HepG2 (cell line): ENCODE results near the gene RREB1. TPM values are rescaled to one million over a fixed set of nuclear protein-coding genes. Genes with fewer than 3 reads are reported as not detected.
A peak's percentile ranks its signal among the peaks of the same experiment; 100 is the strongest.

ENCODE experiments used
- DNMT3B ChIP-seq: conservative IDR thresholded peaks from 2 replicates; pipeline ENCODE4 v1.6.1; 2016; ENCODE audit warnings: missing biosample characterization, control low read depth
- FOXO1 ChIP-seq: sonication (generic); formaldehyde crosslinking; IDR thresholded peaks from 2 replicates; pipeline ENCODE4 v1.4.0; 2020; ENCODE audit warnings: missing genetic modification reagents
- HDAC2 ChIP-seq: sonication (generic); formaldehyde crosslinking; IDR thresholded peaks from 2 replicates; pipeline ENCODE4 v1.4.0; 2020; ENCODE audit warnings: missing genetic modification reagents
- HIVEP1 ChIP-seq: sonication (generic); formaldehyde crosslinking; IDR thresholded peaks from 2 replicates; pipeline ENCODE4 v1.4.0; 2020; ENCODE audit warnings: mild to moderate bottlenecking, missing genetic modification reagents
- HNRNPH1 ChIP-seq: fragments of 200-400 bp; formaldehyde crosslinking; optimal IDR thresholded peaks from 2 replicates; pipeline ENCODE3; 2017; ENCODE audit warnings: mild to moderate bottlenecking, low read depth, low read length
- HNRNPLL ChIP-seq: fragments of 200-400 bp; formaldehyde crosslinking; IDR thresholded peaks from 2 replicates; pipeline ENCODE4 v1.6.1; 2017; ENCODE audit warnings: mild to moderate bottlenecking, low read depth, low read length; ENCODE audit not compliant: poor library complexity, severe bottlenecking
- MIER3 ChIP-seq: IDR thresholded peaks from 2 replicates; pipeline ENCODE4 v1.6.1; 2016; ENCODE audit warnings: missing compliant biosample characterization, borderline replicate concordance
- MLLT10 ChIP-seq: sonication (generic); formaldehyde crosslinking; IDR thresholded peaks from 2 replicates; pipeline ENCODE4 v1.4.0; 2020; ENCODE audit warnings: missing genetic modification reagents
- RBAK ChIP-seq: sonication (generic); formaldehyde crosslinking; IDR thresholded peaks from 2 replicates; pipeline ENCODE4 v1.5.1; 2020; ENCODE audit warnings: mild to moderate bottlenecking, missing genetic modification reagents
- REPIN1 ChIP-seq: sonication (generic); formaldehyde crosslinking; IDR thresholded peaks from 2 replicates; pipeline ENCODE4 v1.8.0; 2022; ENCODE audit warnings: missing genetic modification reagents, low read depth, mild to moderate bottlenecking, borderline replicate concordance
- RFXAP ChIP-seq: sonication (generic); formaldehyde crosslinking; IDR thresholded peaks from 2 replicates; pipeline ENCODE4 v1.4.0; 2020; ENCODE audit warnings: missing genetic modification reagents, borderline replicate concordance
- SMARCC2 ChIP-seq: fragments of 450-650 bp; IDR thresholded peaks from 2 replicates; pipeline ENCODE4 v1.6.1; 2017; ENCODE audit warnings: antibody characterized with exemption, mild to moderate bottlenecking
- SNAPC2 ChIP-seq: sonication (generic); formaldehyde crosslinking; IDR thresholded peaks from 2 replicates; pipeline ENCODE4 v1.8.1; 2022; ENCODE audit warnings: mild to moderate bottlenecking, missing genetic modification reagents
- STAG1 ChIP-seq: sonication (generic); formaldehyde crosslinking; IDR thresholded peaks from 2 replicates; pipeline ENCODE4 v1.4.0; 2020; ENCODE audit warnings: missing genetic modification reagents
- TP53 ChIP-seq: sonication (generic); formaldehyde crosslinking; conservative IDR thresholded peaks from 2 replicates; pipeline ENCODE4 v1.4.0; 2020; ENCODE audit warnings: missing genetic modification reagents
- XRCC5 ChIP-seq: fragments of 200-400 bp; formaldehyde crosslinking; optimal IDR thresholded peaks from 2 replicates; pipeline ENCODE3; 2017; ENCODE audit warnings: mild to moderate bottlenecking, low read length
- ZFP36 ChIP-seq: fragments of 150-350 bp; IDR thresholded peaks from 2 replicates; pipeline ENCODE4 v1.6.1; 2018; ENCODE audit warnings: borderline replicate concordance, low read length, low read depth; ENCODE audit not compliant: partially characterized antibody
- ZFP37 ChIP-seq: sonication (generic); formaldehyde crosslinking; IDR thresholded peaks from 2 replicates; pipeline ENCODE4 v1.4.0; 2020; ENCODE audit warnings: missing genetic modification reagents, borderline replicate concordance
- ZNF530 ChIP-seq: sonication (generic); formaldehyde crosslinking; IDR thresholded peaks from 2 replicates; pipeline ENCODE4 v1.5.0; 2020; ENCODE audit warnings: low read depth, mild to moderate bottlenecking, missing genetic modification reagents
- ZNF737 ChIP-seq: sonication (generic); formaldehyde crosslinking; IDR thresholded peaks from 2 replicates; pipeline ENCODE4 v1.5.0; 2020; ENCODE audit warnings: missing genetic modification reagents, mild to moderate bottlenecking, borderline replicate concordance
- ZNF83 ChIP-seq: sonication (generic); formaldehyde crosslinking; IDR thresholded peaks from 2 replicates; pipeline ENCODE4 v1.4.0; 2020; ENCODE audit warnings: missing genetic modification reagents, mild to moderate bottlenecking, borderline replicate concordance
- polyA plus RNA-seq, 8 experiments: library from polyadenylated mRNA; depleted of rRNA in 3 of 8; stranded (reverse) in 7 of 8; unstranded in 1 of 8; fragments of >200 nt; fragmentation: Illumina TruSeq in 4 of 8; extraction: Trizol in 4 of 8; gene quantifications; 2 replicates each; pipeline versions ENCODE4 v1.2.1 to v1.2.3, GENCODE V29; 2011 to 2016; ENCODE audit warnings: low read depth in 4 of 8, missing spikeins in 1 of 8, mixed read lengths in 1 of 8; ENCODE audit not compliant: insufficient read depth in 1 of 8
- total RNA-seq, 5 experiments: library from RNA; depleted of rRNA; stranded (reverse); fragments of >200 nt; fragmentation: Illumina TruSeq; extraction: Trizol; gene quantifications; 2 replicates each; pipeline ENCODE4 v1.2.3, GENCODE V29; 2016; ENCODE audit warnings: low read depth in 1 of 5
- TF ChIP-seq, protein P1 (sequence below): sonication (generic); formaldehyde crosslinking; IDR thresholded peaks from 2 replicates; pipeline ENCODE4 v1.8.1; 2023; ENCODE audit warnings: missing genetic modification reagents, mild to moderate bottlenecking, borderline replicate concordance
- TF ChIP-seq, protein P2 (sequence below): IDR thresholded peaks from 2 replicates; pipeline ENCODE4 v1.6.1; 2018; ENCODE audit warnings: missing genetic modification reagents, mild to moderate bottlenecking, missing compliant biosample characterization
- TF ChIP-seq, protein P3 (sequence below): sonication (generic); formaldehyde crosslinking; IDR thresholded peaks from 2 replicates; pipeline ENCODE4 v1.5.0; 2020; ENCODE audit warnings: missing genetic modification reagents
- TF ChIP-seq, protein P4 (sequence below): sonication (generic); formaldehyde crosslinking; IDR thresholded peaks from 2 replicates; pipeline ENCODE4 v1.4.0; 2020; ENCODE audit warnings: missing genetic modification reagents, mild to moderate bottlenecking, borderline replicate concordance

RREB1 gene
- total and polyA plus RNA-seq, 2 of the 13 experiments (the other 11 are each of a cell fraction or from before 2014, with no cell fraction given): 6.1 to 23.2 TPM

DNA sequence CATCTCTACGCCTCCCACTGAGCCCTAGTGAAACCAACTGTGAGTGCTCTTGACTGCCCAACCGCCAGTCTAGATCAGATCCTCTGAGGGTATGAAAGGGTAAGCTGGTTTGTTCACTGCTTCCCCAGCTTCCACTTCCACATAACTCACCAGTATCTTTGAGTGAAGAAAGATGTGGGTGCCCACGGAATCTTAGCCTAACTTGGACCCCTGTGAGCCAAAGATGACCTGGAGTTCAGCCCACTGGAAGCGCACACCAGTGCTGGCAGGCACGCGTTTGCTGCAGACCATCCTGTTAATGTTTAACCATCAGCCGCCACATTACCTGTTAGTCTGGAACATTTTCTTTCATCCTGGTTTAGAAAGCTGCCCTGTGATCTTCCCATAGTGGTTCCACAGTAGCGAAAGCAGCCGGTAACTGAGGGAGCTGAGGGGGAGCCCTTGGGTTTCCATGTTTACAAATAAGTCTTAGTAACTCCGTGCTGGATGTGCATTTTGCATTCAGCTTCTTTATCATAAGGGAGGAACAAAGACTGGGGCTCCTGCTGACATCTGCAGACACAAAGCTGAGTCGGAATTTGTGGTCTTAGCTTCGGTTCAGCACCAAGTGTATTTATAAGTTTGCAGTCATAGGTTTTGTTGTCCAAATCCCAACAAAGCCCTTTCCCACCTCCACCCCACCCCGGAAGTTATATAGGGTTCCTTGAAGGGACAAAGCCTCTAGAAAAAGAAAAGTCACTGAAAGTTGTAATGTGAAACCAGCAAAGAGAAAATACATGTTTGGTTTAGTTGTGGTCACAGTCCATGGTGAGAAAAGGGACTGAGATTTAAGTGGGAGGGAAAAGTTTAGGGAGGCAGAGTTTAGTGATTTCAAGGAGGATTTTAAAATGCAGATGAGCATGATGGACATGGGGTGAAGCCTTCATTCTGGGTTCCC, 134.2 kb downstream of the RREB1 start (continued):
- TF ChIP-seq RFXAP (CRISPR knock-in tag): peak; percentile 74; the same call in 1 of the 2 replicates
- no peak for TF ChIP-seq HNRNPH1
- no peak for TF ChIP-seq ZNF737 (CRISPR knock-in tag)
- no peak for TF ChIP-seq MLLT10
- TF ChIP-seq, protein P1, sequence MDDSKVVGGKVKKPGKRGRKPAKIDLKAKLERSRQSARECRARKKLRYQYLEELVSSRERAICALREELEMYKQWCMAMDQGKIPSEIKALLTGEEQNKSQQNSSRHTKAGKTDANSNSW (CRISPR knock-in tag): no peak
- TF ChIP-seq SNAPC2 (CRISPR knock-in tag): peak; percentile 77; the same call in 1 of the 2 replicates
- no peak for TF ChIP-seq HIVEP1 (CRISPR knock-in tag)
- TF ChIP-seq ZFP37 (CRISPR knock-in tag): 0 out of 2 replicates have a peak, but pooled peaks have one; percentile 71
- TF ChIP-seq HNRNPLL: no peak
- TF ChIP-seq TP53 (CRISPR knock-in tag): no peak
- TF ChIP-seq, protein P2, sequence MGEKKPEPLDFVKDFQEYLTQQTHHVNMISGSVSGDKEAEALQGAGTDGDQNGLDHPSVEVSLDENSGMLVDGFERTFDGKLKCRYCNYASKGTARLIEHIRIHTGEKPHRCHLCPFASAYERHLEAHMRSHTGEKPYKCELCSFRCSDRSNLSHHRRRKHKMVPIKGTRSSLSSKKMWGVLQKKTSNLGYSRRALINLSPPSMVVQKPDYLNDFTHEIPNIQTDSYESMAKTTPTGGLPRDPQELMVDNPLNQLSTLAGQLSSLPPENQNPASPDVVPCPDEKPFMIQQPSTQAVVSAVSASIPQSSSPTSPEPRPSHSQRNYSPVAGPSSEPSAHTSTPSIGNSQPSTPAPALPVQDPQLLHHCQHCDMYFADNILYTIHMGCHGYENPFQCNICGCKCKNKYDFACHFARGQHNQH (CRISPR knock-in tag): peak; percentile 51; the same call in 1 of the 2 replicates
- no peak for TF ChIP-seq SMARCC2
- TF ChIP-seq RBAK (CRISPR knock-in tag): no peak
- TF ChIP-seq ZNF530 (CRISPR knock-in tag): no peak
- TF ChIP-seq, protein P3, sequence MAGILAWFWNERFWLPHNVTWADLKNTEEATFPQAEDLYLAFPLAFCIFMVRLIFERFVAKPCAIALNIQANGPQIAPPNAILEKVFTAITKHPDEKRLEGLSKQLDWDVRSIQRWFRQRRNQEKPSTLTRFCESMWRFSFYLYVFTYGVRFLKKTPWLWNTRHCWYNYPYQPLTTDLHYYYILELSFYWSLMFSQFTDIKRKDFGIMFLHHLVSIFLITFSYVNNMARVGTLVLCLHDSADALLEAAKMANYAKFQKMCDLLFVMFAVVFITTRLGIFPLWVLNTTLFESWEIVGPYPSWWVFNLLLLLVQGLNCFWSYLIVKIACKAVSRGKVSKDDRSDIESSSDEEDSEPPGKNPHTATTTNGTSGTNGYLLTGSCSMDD: no peak
- peak; percentile 18 for TF ChIP-seq XRCC5
- TF ChIP-seq REPIN1 (CRISPR knock-in tag): peak; percentile 83; the same call in 1 of the 2 replicates
- TF ChIP-seq HDAC2 (CRISPR knock-in tag): peak; percentile 78
- no peak for TF ChIP-seq ZFP36
- no peak for TF ChIP-seq DNMT3B (CRISPR knock-in tag)
- TF ChIP-seq STAG1 (CRISPR knock-in tag): peak; percentile 36; the same call in 1 of the 2 replicates
- peak; percentile 62; the same call in 1 of the 2 replicates for TF ChIP-seq MIER3 (CRISPR knock-in tag)
- 0 out of 2 replicates have a peak, but pooled peaks have one; percentile 67 for TF ChIP-seq ZNF83
- peak; percentile 66 for TF ChIP-seq FOXO1
- TF ChIP-seq, protein P4, sequence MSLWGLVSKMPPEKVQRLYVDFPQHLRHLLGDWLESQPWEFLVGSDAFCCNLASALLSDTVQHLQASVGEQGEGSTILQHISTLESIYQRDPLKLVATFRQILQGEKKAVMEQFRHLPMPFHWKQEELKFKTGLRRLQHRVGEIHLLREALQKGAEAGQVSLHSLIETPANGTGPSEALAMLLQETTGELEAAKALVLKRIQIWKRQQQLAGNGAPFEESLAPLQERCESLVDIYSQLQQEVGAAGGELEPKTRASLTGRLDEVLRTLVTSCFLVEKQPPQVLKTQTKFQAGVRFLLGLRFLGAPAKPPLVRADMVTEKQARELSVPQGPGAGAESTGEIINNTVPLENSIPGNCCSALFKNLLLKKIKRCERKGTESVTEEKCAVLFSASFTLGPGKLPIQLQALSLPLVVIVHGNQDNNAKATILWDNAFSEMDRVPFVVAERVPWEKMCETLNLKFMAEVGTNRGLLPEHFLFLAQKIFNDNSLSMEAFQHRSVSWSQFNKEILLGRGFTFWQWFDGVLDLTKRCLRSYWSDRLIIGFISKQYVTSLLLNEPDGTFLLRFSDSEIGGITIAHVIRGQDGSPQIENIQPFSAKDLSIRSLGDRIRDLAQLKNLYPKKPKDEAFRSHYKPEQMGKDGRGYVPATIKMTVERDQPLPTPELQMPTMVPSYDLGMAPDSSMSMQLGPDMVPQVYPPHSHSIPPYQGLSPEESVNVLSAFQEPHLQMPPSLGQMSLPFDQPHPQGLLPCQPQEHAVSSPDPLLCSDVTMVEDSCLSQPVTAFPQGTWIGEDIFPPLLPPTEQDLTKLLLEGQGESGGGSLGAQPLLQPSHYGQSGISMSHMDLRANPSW (CRISPR knock-in tag): no peak
